Neuronal stem cell (in vitro differentiated cells): ENCODE data around the gene TTLL8. TPM values are rescaled to one million over a fixed set of nuclear protein-coding genes. Genes with fewer than 3 reads are reported as not detected.
A peak's percentile ranks its signal among the peaks of the same experiment; 100 is the strongest.

Source experiments
- DNase-seq: peaks from one replicate; pipeline ENCODE4 v3.0.0-alpha.2; 2013; ENCODE audit warnings: low spot score
- H2AFZ ChIP-seq: one replicate; pipeline ENCODE4 v1.6.1; 2013; ENCODE audit warnings: mild to moderate bottlenecking, low read length, inconsistent platforms
- H2AK5ac ChIP-seq: 2 replicates; pipeline ENCODE4 v1.6.1; 2013; ENCODE audit warnings: low read depth, mild to moderate bottlenecking, inconsistent platforms, low read length, moderate library complexity, mixed read lengths
- H2BK120ac ChIP-seq: 2 replicates; pipeline ENCODE4 v1.6.1; 2013; ENCODE audit warnings: low read depth, mild to moderate bottlenecking, inconsistent platforms, low read length, moderate library complexity, mixed read lengths
- H2BK12ac ChIP-seq: one replicate; pipeline ENCODE4 v1.6.1; 2013; ENCODE audit warnings: low read length, inconsistent platforms
- H2BK15ac ChIP-seq: 2 replicates; pipeline ENCODE4 v1.6.1; 2013; ENCODE audit warnings: mild to moderate bottlenecking, low read length, inconsistent platforms, mixed read lengths
- H2BK5ac ChIP-seq: one replicate; pipeline ENCODE4 v1.6.1; 2013; ENCODE audit warnings: inconsistent platforms, mild to moderate bottlenecking, low read length, moderate library complexity
- H3K14ac ChIP-seq: one replicate; pipeline ENCODE4 v1.6.1; 2013; ENCODE audit warnings: low read length, inconsistent platforms
- H3K18ac ChIP-seq: 2 replicates; pipeline ENCODE4 v1.6.1; 2013; ENCODE audit warnings: low read length, inconsistent platforms
- H3K23ac ChIP-seq: 2 replicates; pipeline ENCODE4 v1.6.1; 2013; ENCODE audit warnings: low read depth, mild to moderate bottlenecking, mixed read lengths, low read length, inconsistent platforms; ENCODE audit not compliant: poor library complexity
- H3K27ac ChIP-seq: replicated peaks from 3 replicates; pipeline ENCODE4 v1.5.1; 2013; ENCODE audit warnings: low read length, inconsistent platforms
- H3K27me3 ChIP-seq, 3 experiments: 2 replicates each; pipeline ENCODE4 v1.6.1; 2013; ENCODE audit warnings: low read length in 3 of 3, mild to moderate bottlenecking in 2 of 3, inconsistent platforms in 1 of 3, low read depth in 1 of 3, mixed read lengths in 1 of 3, moderate library complexity in 1 of 3; ENCODE audit not compliant: control insufficient read depth in 3 of 3, insufficient read depth in 3 of 3
- H3K36me3 ChIP-seq, 2 donors: replicated peaks in 1 of 2; 2 replicates each; pipeline ENCODE4 v1.6.1; 2013; ENCODE audit warnings: low read length in 2 of 2; ENCODE audit not compliant: control insufficient read depth in 2 of 2, insufficient read depth in 2 of 2
- H3K4ac ChIP-seq: 2 replicates; pipeline ENCODE4 v1.6.1; 2013; ENCODE audit warnings: inconsistent platforms, mild to moderate bottlenecking, low read length, moderate library complexity
- H3K4me1 ChIP-seq, 2 donors: 1 replicate in 1 of 2; 2 replicates in 1 of 2; pipeline ENCODE4 v1.6.1; 2013; ENCODE audit warnings: low read length in 2 of 2, low read depth in 1 of 2; ENCODE audit not compliant: control insufficient read depth in 2 of 2, insufficient read depth in 1 of 2
- H3K4me2 ChIP-seq: one replicate; pipeline ENCODE4 v1.6.1; 2013; ENCODE audit warnings: mild to moderate bottlenecking, low read length, inconsistent platforms; ENCODE audit not compliant: insufficient read depth, poor library complexity, severe bottlenecking
- H3K4me3 ChIP-seq, 2 donors: 2 replicates each; pipeline ENCODE4 v1.5.1; 2013; ENCODE audit warnings: low read length in 2 of 2, mild to moderate bottlenecking in 2 of 2, inconsistent platforms in 1 of 2, moderate library complexity in 1 of 2
- H3K79me1 ChIP-seq: one replicate; pipeline ENCODE4 v1.6.1; 2013; ENCODE audit warnings: low read depth, mild to moderate bottlenecking, inconsistent platforms, low read length, moderate library complexity
- H3K9ac ChIP-seq: one replicate; pipeline ENCODE4 v1.6.1; 2013; ENCODE audit warnings: mild to moderate bottlenecking, low read depth, low read length, inconsistent platforms; ENCODE audit not compliant: poor library complexity
- H3K9me3 ChIP-seq, 2 donors: replicated peaks in 1 of 2; 2 replicates each; pipeline versions ENCODE3 to v1.6.1; 2013; ENCODE audit warnings: low read length in 2 of 2, mild to moderate bottlenecking in 2 of 2, inconsistent platforms in 1 of 2, low read depth in 1 of 2, mixed read lengths in 1 of 2, moderate library complexity in 1 of 2; ENCODE audit not compliant: control insufficient read depth in 2 of 2, insufficient read depth in 1 of 2
- H4K8ac ChIP-seq: one replicate; pipeline ENCODE4 v1.6.1; 2013; ENCODE audit warnings: low read depth, mild to moderate bottlenecking, inconsistent platforms, low read length, moderate library complexity
- H4K91ac ChIP-seq: one replicate; pipeline ENCODE4 v1.6.1; 2013; ENCODE audit warnings: low read length, low read depth, mild to moderate bottlenecking, inconsistent platforms; ENCODE audit not compliant: poor library complexity
- WGBS, 2 donors: extraction: QIAGEN DNeasy Blood & Tissue Kit; methylation state at CpG; one replicate each; pipeline ENCODE4 v1.1.7; 2013; ENCODE audit warnings: missing lambda C conversion rate in 2 of 2, mixed read lengths in 1 of 2; ENCODE audit not compliant: insufficient read length in 2 of 2, insufficient replicate concordance in 1 of 2; ENCODE audit errors: extremely low coverage in 2 of 2; 5-methylcytosine and 5-hydroxymethylcytosine counted together
- polyA plus RNA-seq, 2 experiments: library from polyadenylated mRNA; stranded (reverse); fragments of 200-250 nt; gene quantifications; one replicate each; pipeline ENCODE4 v1.2.3, GENCODE V29; 2013

The TTLL8 gene
- 0.06 TPM for polyA plus RNA-seq (2013, experiment 1 of 2)
- polyA plus RNA-seq (2013, experiment 2 of 2) = 0.01 TPM

GRCh38 chr22:50058061-50058905, at the start of gene TTLL8:
TSS of gene TTLL8 (minus strand) at chr22:50058298.
- Histone ChIP-seq H3K4me3 (peak within 1 kb of the TSS in 1 of 2 donors; percentile 66), H2BK120ac (peak within 1 kb of the TSS; percentile 47), H2BK5ac (peak within 1 kb of the TSS; percentile 66), H2AK5ac (peak within 1 kb of the TSS; percentile 95), H3K27ac (no peak within 1 kb of the TSS), H3K4me1 (peaks cover 11% of the 10 kb centered on the region in 2 donors), H3K79me1 (no peaks in the 10 kb centered on the region), H3K4ac (peak within 1 kb of the TSS; percentile 3), H4K8ac (no peak within 1 kb of the TSS), H2BK12ac (peak within 1 kb of the TSS; percentile 86), H3K23ac (no peak within 1 kb of the TSS), H3K4me2 (peak within 1 kb of the TSS; percentile 83), H3K36me3 (no peaks in the 10 kb centered on the region), H3K9me3 (peaks cover 0 to 5% of the 10 kb centered on the region in 2 donors), H3K27me3 (peaks cover 0 to 9% (median 0%) of the 10 kb centered on the region in 3 experiments), H2AFZ (peak within 1 kb of the TSS; percentile 96), H3K9ac (peak within 1 kb of the TSS; percentile 84), H3K18ac (peak within 1 kb of the TSS; percentile 97), H3K14ac (peak within 1 kb of the TSS; percentile 63), H4K91ac (no peak within 1 kb of the TSS), H2BK15ac (peak within 1 kb of the TSS; percentile 100)
- no CpG with 5 or more reads among the region's 102 CpGs for WGBS, 2 donors
- DNase-seq = no peak

- peaks cover 3% of the 10 kb centered on the region for H3K79me1 ChIP-seq
- H2BK12ac ChIP-seq = no peak overlapping the region
- DNase-seq = no peak
- no peak overlapping the region for H3K14ac ChIP-seq
- H3K27ac ChIP-seq = no peak overlapping the region
- no peak overlapping the region for H4K8ac ChIP-seq
- H3K4ac ChIP-seq = no peak overlapping the region
- peak overlapping the region; percentile 8 for H3K23ac ChIP-seq
- WGBS, 2 donors = no CpG with 5 or more reads among the region's 9 CpGs
- H3K27me3 ChIP-seq = peaks cover 0 to 8% (median 0%) of the 10 kb centered on the region in 3 experiments
- peaks cover 2 to 14% of the 10 kb centered on the region in 2 donors for H3K4me1 ChIP-seq
- no peak overlapping the region for H3K4me3 ChIP-seq
- H3K9me3 ChIP-seq = no peaks in the 10 kb centered on the region
- no peak overlapping the region for H2BK120ac ChIP-seq
- H2BK15ac ChIP-seq = no peak overlapping the region
- no peak overlapping the region for H3K18ac ChIP-seq
- no peak overlapping the region for H4K91ac ChIP-seq
- no peaks in the 10 kb centered on the region for H3K36me3 ChIP-seq
- no peak overlapping the region for H2AK5ac ChIP-seq
- H3K9ac ChIP-seq = no peak overlapping the region
- no peak overlapping the region for H2AFZ ChIP-seq
- no peak overlapping the region for H2BK5ac ChIP-seq
- no peak overlapping the region for H3K4me2 ChIP-seq
Measured at GRCh38 chr22:50107529-50107928, 49.4 kb upstream of the TTLL8 start.

GRCh38 chr22:50105208-50106100, 47.4 kb upstream of the TTLL8 start:
- H2BK120ac ChIP-seq = no peak overlapping the region
- peaks cover 2 to 11% of the 10 kb centered on the region in 2 donors for H3K4me1 ChIP-seq
- peak overlapping the region; percentile 55 for H2AFZ ChIP-seq
- H2AK5ac ChIP-seq = no peak overlapping the region
- H3K27me3 ChIP-seq = no peaks in the 10 kb centered on the region
- no peak overlapping the region for H3K4me3 ChIP-seq
- H4K91ac ChIP-seq = no peak overlapping the region
- H2BK5ac ChIP-seq = no peak overlapping the region
- WGBS, 2 donors = no CpG with 5 or more reads among the region's 9 CpGs
- H3K9ac ChIP-seq = no peak overlapping the region
- H2BK12ac ChIP-seq = no peak overlapping the region
- DNase-seq = no peak
- no peak overlapping the region for H3K27ac ChIP-seq
- H3K14ac ChIP-seq = no peak overlapping the region
- H2BK15ac ChIP-seq = no peak overlapping the region
- no peaks in the 10 kb centered on the region for H3K79me1 ChIP-seq
- no peaks in the 10 kb centered on the region for H3K9me3 ChIP-seq
- no peak overlapping the region for H3K23ac ChIP-seq
- no peak overlapping the region for H3K18ac ChIP-seq
- H3K4ac ChIP-seq = no peak overlapping the region
- no peak overlapping the region for H4K8ac ChIP-seq
- no peaks in the 10 kb centered on the region for H3K36me3 ChIP-seq
- H3K4me2 ChIP-seq = no peak overlapping the region
